ENCODE data around the gene PRKN.

PRKN gene

GRCh38 chr6:162088091-162088490 lies 639.5 kb downstream of the PRKN start:
- H2AFZ ChIP-seq (ENCODE audit: low read length): no peak overlapping the region
- no peak overlapping the region for H3K9ac ChIP-seq (ENCODE audit: low read length)
- no peaks in the 10 kb centered on the region; the same call in 1 of the 2 replicates for H3K27me3 ChIP-seq (ENCODE audit: insufficient read depth, low read length)
- TF ChIP-seq CTCF (IDR thresholded peaks at IDR 0.05; ENCODE audit: low read length): no peak
- no peaks in the 10 kb centered on the region for H3F3A ChIP-seq (ENCODE audit: insufficient read depth, low read length)
- H3K9me3 ChIP-seq (ENCODE audit: low read length): no peaks in the 10 kb centered on the region
- no peak overlapping the region for H3K4me3 ChIP-seq (ENCODE audit: low read depth, low read length, poor library complexity, severe bottlenecking)
- no peaks in the 10 kb centered on the region for H3K36me3 ChIP-seq (ENCODE audit: insufficient read depth, low read length)
- H4K20me1 ChIP-seq (ENCODE audit: insufficient read depth, low read length): no peaks in the 10 kb centered on the region
- H3K4me1 ChIP-seq (ENCODE audit: insufficient read depth, low read length, severe bottlenecking): no peaks in the 10 kb centered on the region
- H3K27ac ChIP-seq (ENCODE audit: low read depth, low read length, poor library complexity, severe bottlenecking): no peak overlapping the region
- H3K9me2 ChIP-seq (ENCODE audit: low read depth, low read length): no peaks in the 10 kb centered on the region
- H3K79me2 ChIP-seq (ENCODE audit: insufficient read depth, low read length): no peaks in the 10 kb centered on the region
- H3K4me2 ChIP-seq (ENCODE audit: low read length): no peak overlapping the region

GRCh38 chr6:162085561-162085960 lies 642.0 kb downstream of the PRKN start:
- H3K27me3 ChIP-seq (ENCODE audit: insufficient read depth, low read length): no peaks in the 10 kb centered on the region
- no peaks in the 10 kb centered on the region for H3K36me3 ChIP-seq (ENCODE audit: insufficient read depth, low read length)
- TF ChIP-seq EZH2 (IDR thresholded peaks at IDR 0.05; ENCODE audit: borderline replicate concordance, low read length) (no peak), CTCF (IDR thresholded peaks at IDR 0.05; ENCODE audit: low read length) (no peak)
- no peak overlapping the region for H3K4me2 ChIP-seq (ENCODE audit: low read length)
- H3F3A ChIP-seq (ENCODE audit: insufficient read depth, low read length): no peaks in the 10 kb centered on the region
- no peak overlapping the region for H3K27ac ChIP-seq (ENCODE audit: low read depth, low read length, poor library complexity, severe bottlenecking)
- H3K9ac ChIP-seq (ENCODE audit: low read length): no peak overlapping the region
- no peaks in the 10 kb centered on the region for H3K4me1 ChIP-seq (ENCODE audit: insufficient read depth, low read length, severe bottlenecking)
- H3K9me2 ChIP-seq (ENCODE audit: low read depth, low read length): no peaks in the 10 kb centered on the region
- no peak overlapping the region for H2AFZ ChIP-seq (ENCODE audit: low read length)
- H3K4me3 ChIP-seq (ENCODE audit: low read depth, low read length, poor library complexity, severe bottlenecking): no peak overlapping the region
- H3K79me2 ChIP-seq (ENCODE audit: insufficient read depth, low read length): no peaks in the 10 kb centered on the region
- no peaks in the 10 kb centered on the region for H3K9me3 ChIP-seq (ENCODE audit: low read length)
- no peaks in the 10 kb centered on the region for H4K20me1 ChIP-seq (ENCODE audit: insufficient read depth, low read length)

- TF ChIP-seq EZH2 (IDR thresholded peaks at IDR 0.05; ENCODE audit: borderline replicate concordance, low read length) (no peak), CTCF (IDR thresholded peaks at IDR 0.05; ENCODE audit: low read length) (no peak)
- H3K4me2 ChIP-seq (ENCODE audit: low read length): no peak overlapping the region
- no peaks in the 10 kb centered on the region for H3K4me1 ChIP-seq (ENCODE audit: insufficient read depth, low read length, severe bottlenecking)
- no peaks in the 10 kb centered on the region for H4K20me1 ChIP-seq (ENCODE audit: insufficient read depth, low read length)
- H3K79me2 ChIP-seq (ENCODE audit: insufficient read depth, low read length): no peaks in the 10 kb centered on the region
- H3K9me3 ChIP-seq (ENCODE audit: low read length): no peaks in the 10 kb centered on the region
- no peak overlapping the region for H3K27ac ChIP-seq (ENCODE audit: low read depth, low read length, poor library complexity, severe bottlenecking)
- no peaks in the 10 kb centered on the region for H3F3A ChIP-seq (ENCODE audit: insufficient read depth, low read length)
- H3K9me2 ChIP-seq (ENCODE audit: low read depth, low read length): no peaks in the 10 kb centered on the region
- no peak overlapping the region for H3K4me3 ChIP-seq (ENCODE audit: low read depth, low read length, poor library complexity, severe bottlenecking)
- H2AFZ ChIP-seq (ENCODE audit: low read length): no peak overlapping the region
- no peak overlapping the region for H3K9ac ChIP-seq (ENCODE audit: low read length)
- H3K27me3 ChIP-seq (ENCODE audit: insufficient read depth, low read length): no peaks in the 10 kb centered on the region
- no peaks in the 10 kb centered on the region for H3K36me3 ChIP-seq (ENCODE audit: insufficient read depth, low read length)
Observed at GRCh38 chr6:162082520-162082919, 645.0 kb downstream of the PRKN start.

All from OCI-LY1 (cell line).